ENCODE data around the gene TXNDC17. TPM values are rescaled to one million over a fixed set of nuclear protein-coding genes. Genes with fewer than 3 reads are reported as not detected.

The TXNDC17 gene
- total RNA-seq, 1 donor from 2014 or later = 117 TPM

DNA sequence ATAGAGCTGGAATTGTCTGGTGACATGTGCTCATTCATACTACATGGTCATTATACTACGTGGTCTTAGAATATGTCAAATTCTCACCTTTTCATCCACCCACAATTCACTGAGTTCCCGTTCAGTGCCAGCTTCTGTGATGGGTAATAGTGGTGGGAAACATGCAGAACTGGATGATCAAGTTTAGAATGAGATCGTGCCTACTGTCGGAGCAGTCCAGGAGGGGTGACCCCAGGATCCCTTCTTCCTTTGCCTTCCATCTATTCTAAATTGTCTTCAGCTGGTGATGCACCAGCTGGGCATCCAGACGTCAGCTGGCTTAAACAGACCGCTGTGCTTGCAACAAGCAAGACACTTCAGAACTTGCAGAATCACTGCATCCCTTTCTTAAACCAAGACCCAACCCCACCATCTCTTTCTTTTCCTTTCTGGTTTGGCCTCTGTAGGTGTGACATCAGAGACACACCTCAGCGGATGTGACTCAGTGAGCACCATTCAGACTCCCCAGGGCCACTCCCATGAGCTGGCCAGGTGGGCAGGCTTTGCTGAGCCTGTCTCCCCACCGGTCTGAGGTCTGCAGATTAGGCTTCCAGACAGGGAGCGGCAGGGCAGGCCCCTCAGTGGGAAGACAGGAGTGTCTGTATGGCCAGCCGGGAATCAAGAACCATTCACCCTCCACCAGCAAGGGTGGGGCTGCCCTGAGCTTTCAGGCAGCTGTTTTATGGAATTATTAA is 28.8 kb downstream of the TXNDC17 start:
- DNase-seq (ENCODE audit: low read depth, low spot score) = no peak
- H3K4me3 Mint-ChIP-seq = no peak overlapping the region
- no peaks in the 10 kb centered on the region for H3K36me3 Mint-ChIP-seq (ENCODE audit: low read depth)
- peaks cover 17% of the 10 kb centered on the region for H3K4me1 Mint-ChIP-seq
- no peaks in the 10 kb centered on the region for H3K9me3 Mint-ChIP-seq
- TF ChIP-seq, protein P1, sequence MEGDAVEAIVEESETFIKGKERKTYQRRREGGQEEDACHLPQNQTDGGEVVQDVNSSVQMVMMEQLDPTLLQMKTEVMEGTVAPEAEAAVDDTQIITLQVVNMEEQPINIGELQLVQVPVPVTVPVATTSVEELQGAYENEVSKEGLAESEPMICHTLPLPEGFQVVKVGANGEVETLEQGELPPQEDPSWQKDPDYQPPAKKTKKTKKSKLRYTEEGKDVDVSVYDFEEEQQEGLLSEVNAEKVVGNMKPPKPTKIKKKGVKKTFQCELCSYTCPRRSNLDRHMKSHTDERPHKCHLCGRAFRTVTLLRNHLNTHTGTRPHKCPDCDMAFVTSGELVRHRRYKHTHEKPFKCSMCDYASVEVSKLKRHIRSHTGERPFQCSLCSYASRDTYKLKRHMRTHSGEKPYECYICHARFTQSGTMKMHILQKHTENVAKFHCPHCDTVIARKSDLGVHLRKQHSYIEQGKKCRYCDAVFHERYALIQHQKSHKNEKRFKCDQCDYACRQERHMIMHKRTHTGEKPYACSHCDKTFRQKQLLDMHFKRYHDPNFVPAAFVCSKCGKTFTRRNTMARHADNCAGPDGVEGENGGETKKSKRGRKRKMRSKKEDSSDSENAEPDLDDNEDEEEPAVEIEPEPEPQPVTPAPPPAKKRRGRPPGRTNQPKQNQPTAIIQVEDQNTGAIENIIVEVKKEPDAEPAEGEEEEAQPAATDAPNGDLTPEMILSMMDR (conservative IDR thresholded peaks at IDR 0.05) = no peak
- no peak overlapping the region for H3K27ac Mint-ChIP-seq (ENCODE audit: unreplicated experiment)
- H3K27me3 Mint-ChIP-seq (ENCODE audit: low read depth) = peaks cover 23% of the 10 kb centered on the region

DNA sequence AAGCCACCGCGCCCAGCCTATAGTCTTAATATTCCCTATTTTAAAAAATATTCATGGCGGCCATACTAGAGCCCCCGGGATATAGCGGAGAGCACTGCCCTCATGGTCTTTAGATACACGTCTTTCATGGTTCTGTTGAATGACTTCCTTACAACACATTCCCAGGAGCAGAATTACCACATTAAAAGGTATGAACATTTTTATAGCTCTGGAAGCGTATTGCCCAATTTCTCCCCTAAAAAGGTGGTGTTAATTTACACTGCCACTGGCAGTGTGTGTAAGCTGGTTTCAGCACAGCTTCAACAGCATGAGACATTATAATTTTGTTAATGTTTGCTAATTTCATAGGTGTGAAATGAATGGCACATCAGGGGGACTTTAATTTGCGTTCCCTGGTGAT is 29.7 kb downstream of the TXNDC17 start:
- Mint-ChIP-seq H3K27ac (ENCODE audit: unreplicated experiment) (no peak overlapping the region), H3K4me1 (peaks cover 17% of the 10 kb centered on the region), H3K9me3 (no peaks in the 10 kb centered on the region), H3K36me3 (ENCODE audit: low read depth) (no peaks in the 10 kb centered on the region), H3K27me3 (ENCODE audit: low read depth) (peaks cover 19% of the 10 kb centered on the region), H3K4me3 (no peak overlapping the region)
- no peak for DNase-seq (ENCODE audit: low read depth, low spot score)
- TF ChIP-seq, protein P1 (conservative IDR thresholded peaks at IDR 0.05) = no peak

DNA sequence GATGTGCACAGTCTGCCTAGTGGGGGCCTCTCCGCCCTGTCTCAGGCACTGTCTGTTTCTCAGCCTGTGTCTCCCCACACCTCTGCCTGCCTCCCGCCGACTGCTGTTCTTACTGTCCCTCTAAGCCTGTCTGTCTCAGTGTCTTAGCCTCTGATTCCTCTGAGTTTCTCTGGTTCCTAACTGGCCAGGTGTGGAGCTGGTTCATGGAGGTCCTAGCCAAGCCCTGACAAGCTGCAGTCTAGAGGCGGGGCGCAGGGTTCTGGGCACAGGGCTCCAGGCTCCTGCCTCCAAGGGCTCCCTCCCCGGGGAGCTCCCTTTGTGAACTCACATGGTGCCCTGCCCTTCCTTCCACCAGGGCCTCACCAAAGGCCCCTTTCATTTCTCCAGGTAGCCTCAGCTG is 30.1 kb downstream of the TXNDC17 start:
- H3K9me3 Mint-ChIP-seq = no peaks in the 10 kb centered on the region
- H3K27ac Mint-ChIP-seq (ENCODE audit: unreplicated experiment) = no peak overlapping the region

DNA sequence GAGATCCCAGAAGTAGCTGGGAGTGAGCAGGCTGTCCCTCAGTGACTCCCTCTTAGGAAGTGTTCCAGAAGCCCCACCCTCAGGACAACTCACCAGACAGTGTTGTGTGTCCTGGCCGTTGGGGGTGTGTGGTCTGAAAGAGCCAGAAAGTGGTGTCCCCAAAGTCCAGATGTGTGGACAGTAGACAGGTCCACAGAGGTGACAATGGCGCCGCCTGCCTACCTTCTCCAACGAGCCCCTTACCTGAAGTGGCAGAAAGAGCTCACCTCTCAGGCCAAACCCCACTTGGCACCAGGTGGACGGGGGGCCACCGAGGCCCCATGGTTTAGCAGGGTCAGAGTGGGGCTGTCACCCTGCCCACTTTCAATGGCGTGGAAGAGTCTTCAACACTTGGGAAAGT is 30.6 kb downstream of the TXNDC17 start:
- Mint-ChIP-seq H3K27ac (ENCODE audit: unreplicated experiment) (no peak overlapping the region), H3K27me3 (ENCODE audit: low read depth) (peaks cover 13% of the 10 kb centered on the region), H3K4me1 (peaks cover 13% of the 10 kb centered on the region), H3K4me3 (no peak overlapping the region), H3K9me3 (no peaks in the 10 kb centered on the region), H3K36me3 (ENCODE audit: low read depth) (no peaks in the 10 kb centered on the region)
- no peak for DNase-seq (ENCODE audit: low read depth, low spot score)
- TF ChIP-seq, protein P1 (conservative IDR thresholded peaks at IDR 0.05) = no peak

More for the DNA sequence above, 30.1 kb downstream of the TXNDC17 start:
- no peaks in the 10 kb centered on the region for H3K36me3 Mint-ChIP-seq (ENCODE audit: low read depth)
- H3K4me1 Mint-ChIP-seq = peaks cover 15% of the 10 kb centered on the region
- H3K4me3 Mint-ChIP-seq = no peak overlapping the region
- DNase-seq (ENCODE audit: low read depth, low spot score) = no peak
- peaks cover 16% of the 10 kb centered on the region for H3K27me3 Mint-ChIP-seq (ENCODE audit: low read depth)
- TF ChIP-seq, protein P1 (conservative IDR thresholded peaks at IDR 0.05) = no peak

DNA sequence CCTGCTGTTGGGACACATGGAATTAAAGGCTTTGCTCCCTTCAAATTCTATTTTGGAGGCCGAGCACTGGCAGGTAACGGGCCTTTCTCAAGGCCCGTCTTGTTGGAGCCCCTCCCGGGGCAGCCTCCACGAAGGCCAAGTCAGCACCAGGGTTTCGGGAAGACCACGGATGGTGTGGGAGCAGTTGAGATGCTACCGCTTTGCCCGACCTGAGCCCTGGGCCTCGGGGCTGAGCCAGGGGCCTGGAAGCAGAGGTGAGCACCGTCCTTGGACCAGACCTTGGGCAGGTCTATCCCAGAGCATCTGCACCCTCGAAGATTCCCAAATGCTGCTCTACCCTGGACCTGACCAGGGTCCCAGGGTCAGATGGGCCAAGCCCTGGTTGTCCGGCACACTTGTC is 33.7 kb downstream of the TXNDC17 start:
- no peaks in the 10 kb centered on the region for H3K36me3 Mint-ChIP-seq (ENCODE audit: low read depth)

More for the DNA sequence above, 33.7 kb downstream of the TXNDC17 start:
- TF ChIP-seq, protein P1 (conservative IDR thresholded peaks at IDR 0.05) = no peak
- Mint-ChIP-seq H3K27ac (ENCODE audit: unreplicated experiment) (no peak overlapping the region), H3K27me3 (ENCODE audit: low read depth) (peaks cover 12% of the 10 kb centered on the region), H3K9me3 (no peaks in the 10 kb centered on the region), H3K4me3 (no peak overlapping the region), H3K4me1 (no peaks in the 10 kb centered on the region)
- DNase-seq (ENCODE audit: low read depth, low spot score) = no peak
